Activated CD8-positive, alpha-beta memory T cell treated with anti-CD3 and anti-CD28 coated beads, Interleukin-2, amount 50 U/mL, for 1 hour (primary cell): ENCODE results near the gene CSRP2.

Experiments
- DNase-seq: peaks from one replicate; pipeline ENCODE4 v3.0.0-alpha.2; 2020; ENCODE audit errors: extremely low read depth

Gene CSRP2

GRCh38 chr12:76863005-76863670 is 15.7 kb downstream of the CSRP2 start:
- DNase-seq, result no peak

DNA sequence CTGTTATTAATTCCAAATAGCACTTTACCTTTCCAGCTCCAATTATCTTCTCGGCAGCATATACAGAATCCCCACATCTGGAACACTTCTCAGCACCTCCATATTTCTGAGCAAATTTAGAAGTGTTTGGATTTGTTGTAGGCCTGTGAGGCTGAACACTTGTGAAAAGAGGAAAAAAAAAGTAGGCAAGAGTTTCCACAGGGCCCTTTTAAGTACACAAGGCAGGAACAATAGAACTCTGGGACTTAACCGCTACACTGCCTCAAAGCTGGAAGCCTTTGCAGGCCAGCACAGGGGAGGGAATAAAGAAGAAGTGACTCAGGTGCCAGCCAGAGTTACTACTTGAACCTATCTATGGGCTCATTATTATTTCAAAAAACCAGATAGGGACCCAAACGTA is 18.6 kb downstream of the CSRP2 start:
- no peak for DNase-seq

GRCh38 chr12:76859611-76860010 is 19.2 kb downstream of the CSRP2 start:
- no peak for DNase-seq

DNA sequence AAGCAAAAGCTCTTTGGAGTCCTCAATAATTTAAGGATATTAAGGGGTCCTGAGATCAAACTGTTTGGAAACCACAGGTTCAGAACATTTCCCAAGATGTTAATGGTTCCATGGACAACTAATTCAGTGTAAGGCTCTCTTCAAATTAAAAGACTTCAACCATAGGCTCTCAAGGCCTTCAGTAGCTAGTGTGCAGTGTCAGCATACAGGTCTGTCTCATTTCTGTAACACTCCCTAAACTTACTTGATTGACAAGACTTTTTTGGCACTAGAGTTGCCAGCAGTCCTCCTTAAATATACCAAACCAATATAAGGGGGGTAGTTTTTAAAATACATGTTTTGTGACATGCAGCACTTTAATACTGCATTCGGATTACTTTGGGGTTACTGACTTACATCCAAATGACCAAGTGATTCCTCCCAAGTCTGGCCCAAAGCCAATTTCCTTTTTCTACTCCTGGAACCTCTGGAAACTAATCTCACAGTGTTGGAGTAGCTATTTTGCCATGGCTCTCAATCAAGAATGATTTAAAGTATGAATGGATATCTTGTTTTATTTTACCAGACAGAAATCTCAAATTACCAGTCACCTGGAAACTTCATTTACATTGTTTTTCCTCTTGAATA is 22.7 kb downstream of the CSRP2 start:
- DNase-seq, result no peak

DNA sequence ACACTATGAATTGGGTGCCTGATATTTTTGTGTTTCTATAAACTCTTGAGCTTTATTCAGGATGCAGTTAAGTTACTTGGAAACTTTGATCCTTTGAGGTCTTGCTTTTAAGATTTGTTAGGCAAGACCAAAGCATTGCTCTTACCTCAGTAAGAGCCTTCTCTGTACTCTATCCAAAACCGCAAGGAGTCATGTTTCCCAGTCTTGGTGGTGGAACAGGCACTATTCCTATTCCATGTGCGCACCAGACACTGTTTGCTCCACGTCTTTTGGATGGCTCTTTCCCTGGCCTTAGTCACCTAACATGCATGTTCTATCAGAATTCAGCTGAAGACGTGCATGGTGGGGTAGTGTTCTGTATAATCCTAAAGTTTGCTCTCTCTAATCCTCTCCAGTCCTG is 23.5 kb downstream of the CSRP2 start:
- DNase-seq, result no peak

GRCh38 chr12:76852106-76852505 is 26.7 kb downstream of the CSRP2 start:
- no peak for DNase-seq

GRCh38 chr12:76848132-76848531 is 30.7 kb downstream of the CSRP2 start:
- no peak for DNase-seq

DNA sequence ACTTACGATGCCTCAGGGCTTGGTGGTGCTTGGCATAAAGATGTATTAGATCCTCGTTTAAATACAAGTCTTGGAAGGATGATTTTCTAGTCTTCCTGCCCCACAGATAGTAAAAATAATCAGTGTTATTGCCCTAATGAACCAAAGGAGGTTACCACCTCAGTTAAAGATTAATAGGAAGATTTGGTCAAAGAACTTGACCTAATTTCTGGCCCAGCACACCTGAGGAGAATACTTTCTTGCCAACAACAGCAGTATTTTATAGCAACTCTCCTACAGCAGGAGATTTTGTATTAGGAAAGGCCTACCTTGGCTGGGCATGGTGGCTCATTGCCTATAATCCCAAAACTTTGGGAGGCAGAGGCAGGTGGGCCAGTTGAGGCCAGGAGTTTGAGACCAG is 31.6 kb downstream of the CSRP2 start:
- no peak for DNase-seq

DNA sequence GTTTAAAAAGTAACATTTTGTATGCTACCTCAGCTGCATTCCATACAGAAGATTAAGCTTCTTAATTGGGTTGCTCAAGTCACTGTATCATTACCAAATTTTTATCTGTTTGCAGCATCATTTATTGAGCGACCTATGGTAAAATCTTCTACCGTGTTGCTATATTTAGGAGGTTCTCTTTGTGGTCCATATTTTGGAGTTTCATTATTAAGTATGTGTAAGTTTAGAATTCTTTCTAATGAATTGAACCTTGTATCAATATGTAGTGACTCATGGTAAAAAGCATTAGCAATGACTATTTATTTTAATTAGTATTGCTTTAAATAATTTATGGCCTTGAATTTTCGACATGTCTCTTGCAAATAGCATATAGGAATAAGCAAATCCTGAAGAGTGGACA is 42.2 kb downstream of the CSRP2 start:
- no peak for DNase-seq

DNA sequence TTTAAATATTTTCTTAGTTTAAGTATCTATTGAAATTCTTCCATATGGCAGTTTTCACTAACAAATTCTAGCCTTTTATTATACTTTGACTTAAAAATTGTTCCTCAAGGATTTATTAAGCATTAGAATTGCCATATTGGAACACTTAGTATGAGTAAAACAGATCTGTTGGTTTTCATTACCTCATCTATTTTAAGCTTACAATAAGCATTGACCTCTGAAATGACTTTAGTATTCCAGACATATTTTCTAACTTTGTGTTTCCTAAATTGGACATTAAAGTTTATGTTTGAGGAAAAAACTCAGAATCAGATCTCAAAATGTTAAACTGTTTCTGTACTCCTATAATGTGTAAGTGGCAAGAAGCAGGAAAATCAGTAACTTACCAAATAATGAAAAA is 48.4 kb downstream of the CSRP2 start:
- no peak for DNase-seq

- no peak for DNase-seq
Measured at GRCh38 chr12:76820888-76821482, 57.8 kb downstream of the CSRP2 start.

GRCh38 chr12:76813972-76814371 is 64.8 kb downstream of the CSRP2 start:
- no peak for DNase-seq

- no peak for DNase-seq
Measured at GRCh38 chr12:76813265-76813664, 65.6 kb downstream of the CSRP2 start.

GRCh38 chr12:76811976-76812375 is 66.8 kb downstream of the CSRP2 start:
- no peak for DNase-seq

DNA sequence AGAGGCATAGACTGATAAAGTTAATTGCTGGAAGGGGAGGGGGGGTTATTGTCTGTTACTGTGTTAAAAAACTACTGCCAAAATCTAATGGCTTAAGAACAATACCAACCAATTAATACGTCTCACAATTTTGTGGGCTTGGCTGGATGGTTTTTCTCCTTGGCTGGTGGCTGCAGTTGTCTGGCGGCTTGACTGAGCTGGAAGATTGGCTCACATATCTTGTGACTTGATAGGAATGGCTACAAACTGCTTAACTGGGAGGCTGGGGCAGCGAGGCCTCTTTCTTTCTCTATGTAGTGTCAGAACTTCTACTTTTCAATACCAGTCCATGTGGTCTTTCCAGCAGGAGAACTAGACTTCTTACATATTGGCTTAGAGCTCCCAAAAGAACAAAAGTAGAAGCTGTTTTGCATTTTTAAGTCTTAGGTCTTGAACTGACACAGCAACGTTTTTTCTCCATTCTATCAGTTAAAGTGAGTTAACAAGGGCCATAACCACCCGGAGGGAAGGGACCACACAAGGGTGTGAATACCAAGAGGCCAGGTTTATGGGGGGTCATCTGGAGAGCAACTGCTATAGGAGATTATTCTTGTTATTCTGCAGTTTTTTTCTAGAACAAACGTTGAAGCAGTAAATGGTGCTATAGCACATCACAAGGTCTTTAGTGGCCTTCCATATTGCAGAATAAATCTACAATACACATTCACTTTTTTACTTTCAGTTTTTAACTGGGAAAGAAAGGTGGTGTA is 68.0 kb downstream of the CSRP2 start:
- DNase-seq, result no peak
